ENCODE results near the gene STX10. TPM values are rescaled to one million over a fixed set of nuclear protein-coding genes. Genes with fewer than 3 reads are reported as not detected.

Gene STX10
- total RNA-seq, 4 donors from 2014 or later, result 71.9 to 110 (median 82.2) TPM

DNA sequence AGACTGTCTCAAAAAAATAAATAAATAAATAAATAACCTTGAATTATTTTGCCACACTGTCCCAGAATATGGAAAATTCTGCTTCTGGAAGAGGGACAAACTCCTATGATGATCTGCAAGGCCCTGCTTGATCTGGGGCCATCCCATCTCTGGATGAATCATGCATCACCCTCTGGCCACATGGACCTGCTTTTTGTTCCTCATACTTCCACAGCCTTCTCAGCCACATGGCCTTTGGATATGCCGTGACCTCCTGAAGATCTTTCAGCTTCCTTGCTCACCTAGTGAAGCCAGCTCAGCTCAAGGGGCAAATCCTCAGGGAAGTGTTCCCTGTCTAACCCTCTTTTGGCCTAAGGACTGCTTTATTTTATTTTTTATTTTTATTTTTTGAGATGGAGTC lies 10.4 kb upstream of the STX10 start:
- H3K36me3 ChIP-seq, result no peaks in the 10 kb centered on the region
- peaks cover 59% of the 10 kb centered on the region for H3K4me1 ChIP-seq

DNA sequence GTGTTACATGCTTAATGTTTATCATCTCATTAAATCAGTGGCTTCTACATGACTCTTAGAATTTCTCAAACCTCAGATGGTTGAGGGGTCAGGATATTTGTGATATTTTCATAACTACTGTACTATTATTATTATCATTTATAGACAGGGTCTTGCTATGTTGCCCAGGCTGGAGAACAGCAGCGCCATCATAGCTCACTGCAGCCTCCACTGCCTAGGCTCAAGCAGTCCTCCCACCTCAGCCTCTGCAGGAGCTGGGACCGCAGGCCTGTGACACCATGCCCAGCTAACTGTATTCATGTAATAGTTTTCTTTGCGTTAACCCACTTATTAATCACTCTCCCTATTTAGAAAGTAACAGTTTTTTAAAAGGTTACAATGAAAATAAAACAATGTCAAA lies 9.5 kb upstream of the STX10 start:
- Histone ChIP-seq H3K36me3 (no peaks in the 10 kb centered on the region), H3K4me1 (peaks cover 59% of the 10 kb centered on the region), H3K27ac (no peak overlapping the region), H3K9me3 (no peaks in the 10 kb centered on the region), H3K27me3 (no peaks in the 10 kb centered on the region), H3K4me3 (no peak overlapping the region)
- TF ChIP-seq EP300 (IDR thresholded peaks at IDR 0.05), result no peak
- TF ChIP-seq POLR2AphosphoS5 (IDR thresholded peaks at IDR 0.05), result no peak
- no peak for TF ChIP-seq POLR2A (IDR thresholded peaks at IDR 0.05)
- TF ChIP-seq, protein P1, sequence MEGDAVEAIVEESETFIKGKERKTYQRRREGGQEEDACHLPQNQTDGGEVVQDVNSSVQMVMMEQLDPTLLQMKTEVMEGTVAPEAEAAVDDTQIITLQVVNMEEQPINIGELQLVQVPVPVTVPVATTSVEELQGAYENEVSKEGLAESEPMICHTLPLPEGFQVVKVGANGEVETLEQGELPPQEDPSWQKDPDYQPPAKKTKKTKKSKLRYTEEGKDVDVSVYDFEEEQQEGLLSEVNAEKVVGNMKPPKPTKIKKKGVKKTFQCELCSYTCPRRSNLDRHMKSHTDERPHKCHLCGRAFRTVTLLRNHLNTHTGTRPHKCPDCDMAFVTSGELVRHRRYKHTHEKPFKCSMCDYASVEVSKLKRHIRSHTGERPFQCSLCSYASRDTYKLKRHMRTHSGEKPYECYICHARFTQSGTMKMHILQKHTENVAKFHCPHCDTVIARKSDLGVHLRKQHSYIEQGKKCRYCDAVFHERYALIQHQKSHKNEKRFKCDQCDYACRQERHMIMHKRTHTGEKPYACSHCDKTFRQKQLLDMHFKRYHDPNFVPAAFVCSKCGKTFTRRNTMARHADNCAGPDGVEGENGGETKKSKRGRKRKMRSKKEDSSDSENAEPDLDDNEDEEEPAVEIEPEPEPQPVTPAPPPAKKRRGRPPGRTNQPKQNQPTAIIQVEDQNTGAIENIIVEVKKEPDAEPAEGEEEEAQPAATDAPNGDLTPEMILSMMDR (IDR thresholded peaks at IDR 0.05), result no peak
- DNase-seq (ENCODE audit: low spot score in 2 of 2), result no peak
- WGBS, result 91% methylated on average over 3 of the region's 3 CpGs

More for the DNA sequence above, 10.4 kb upstream of the STX10 start:
- 55% methylated on average over 1 of the region's 1 CpG for WGBS
- DNase-seq (ENCODE audit: low spot score in 2 of 2), result no peak
- no peak overlapping the region for H3K4me3 ChIP-seq
- no peaks in the 10 kb centered on the region for H3K27me3 ChIP-seq
- H3K9me3 ChIP-seq, result no peaks in the 10 kb centered on the region
- no peak for TF ChIP-seq POLR2AphosphoS5 (IDR thresholded peaks at IDR 0.05)
- TF ChIP-seq, protein P1 (IDR thresholded peaks at IDR 0.05), result no peak
- TF ChIP-seq POLR2A (IDR thresholded peaks at IDR 0.05), result no peak
- no peak for TF ChIP-seq EP300 (IDR thresholded peaks at IDR 0.05)
- H3K27ac ChIP-seq, result peak overlapping the region; percentile 17

DNA sequence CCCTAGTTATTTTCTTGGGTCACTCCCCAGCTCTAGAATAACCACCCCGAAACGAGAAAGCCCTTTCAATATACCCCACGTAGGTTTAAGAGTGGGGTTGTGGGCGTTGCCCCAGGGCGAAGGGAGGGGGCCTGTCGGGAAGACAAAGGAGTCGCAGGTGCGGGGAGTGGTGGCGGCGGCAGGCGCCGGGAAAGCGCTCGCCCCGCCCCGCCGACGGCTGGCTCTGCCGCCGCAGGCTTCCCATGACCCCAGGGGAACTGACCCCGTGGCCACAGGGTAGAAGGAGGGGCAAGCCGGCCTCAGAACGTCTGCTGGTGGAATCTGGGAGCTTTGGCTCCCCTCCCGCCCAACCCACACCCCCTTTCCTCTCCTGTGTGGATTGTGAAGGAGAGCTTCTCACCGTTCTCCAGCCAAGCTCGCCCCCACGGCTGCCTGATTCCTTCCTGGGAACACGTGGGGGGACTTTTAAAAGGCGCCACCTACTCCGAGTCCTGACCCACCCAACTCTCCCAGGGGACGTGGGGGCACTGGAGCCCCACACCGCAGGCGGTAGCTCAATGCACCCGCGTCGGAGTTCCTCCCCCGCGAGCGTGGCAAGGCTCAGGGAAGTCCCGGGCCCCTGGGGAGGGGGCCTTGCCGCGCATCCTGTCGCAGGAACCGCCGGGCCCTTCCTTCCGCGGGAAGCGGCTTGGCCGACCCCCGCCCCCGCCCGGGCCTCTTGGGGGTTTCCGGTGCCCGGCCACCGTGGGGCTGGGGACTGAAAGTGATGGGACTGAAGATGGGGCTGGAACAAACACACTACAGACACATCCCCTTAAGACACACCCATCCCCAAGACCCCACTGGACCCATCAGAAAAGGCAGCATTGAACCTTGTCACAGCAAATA lies 5.5 kb upstream of the STX10 start:
- WGBS, result 11% methylated on average over 23 of the region's 55 CpGs
- TF ChIP-seq POLR2AphosphoS5 (IDR thresholded peaks at IDR 0.05) (peak in 1 of 3 donors; percentile 3), EP300 (IDR thresholded peaks at IDR 0.05) (no peak)
- H3K36me3 ChIP-seq, result no peaks in the 10 kb centered on the region
- no peaks in the 10 kb centered on the region for H3K9me3 ChIP-seq
- H3K4me3 ChIP-seq, result peak overlapping the region; percentile 79
- H3K4me1 ChIP-seq, result peaks cover 23% of the 10 kb centered on the region
- peak; percentile 89 to 90 for DNase-seq (ENCODE audit: low spot score in 2 of 2)
- H3K27me3 ChIP-seq, result no peaks in the 10 kb centered on the region
- H3K27ac ChIP-seq, result peak overlapping the region; percentile 97

DNA sequence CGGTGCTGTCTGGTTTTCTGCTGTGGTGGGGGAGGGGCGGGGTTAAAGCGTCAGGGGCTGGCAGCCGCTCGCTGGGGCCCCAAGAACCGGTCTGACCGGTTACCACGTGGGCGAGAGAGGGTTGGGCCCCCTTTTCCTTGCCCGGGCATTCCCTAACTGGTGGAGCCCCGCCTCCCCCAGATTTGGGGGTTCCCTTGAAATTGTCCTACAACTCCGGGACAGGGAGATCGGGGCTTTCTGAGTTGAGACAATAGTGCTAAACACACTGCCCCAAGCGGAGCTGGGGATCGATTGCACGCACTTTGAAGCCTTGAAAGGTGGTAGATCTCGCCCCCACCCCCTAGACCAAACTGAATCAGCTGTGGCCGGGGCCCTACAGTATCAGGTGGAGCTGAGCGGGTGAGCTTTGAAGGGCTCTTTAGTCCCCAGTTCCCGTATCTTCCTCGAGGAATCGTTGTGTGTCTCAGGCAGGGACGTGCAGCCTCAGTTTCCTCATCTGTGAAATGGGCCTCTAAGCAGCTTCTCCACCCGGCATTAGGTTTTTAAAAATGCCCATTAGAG lies 4.8 kb upstream of the STX10 start:
- peak in 1 of 2 donors; percentile 37 for TF ChIP-seq POLR2A (IDR thresholded peaks at IDR 0.05)
- no peak for TF ChIP-seq EP300 (IDR thresholded peaks at IDR 0.05)
- TF ChIP-seq, protein P1 (IDR thresholded peaks at IDR 0.05), result no peak
- TF ChIP-seq POLR2AphosphoS5 (IDR thresholded peaks at IDR 0.05), result peak in 1 of 3 donors; percentile 47
- H3K36me3 ChIP-seq, result no peaks in the 10 kb centered on the region
- H3K27ac ChIP-seq, result peak overlapping the region; percentile 97
- 3% methylated on average over 21 of the region's 24 CpGs for WGBS
- H3K4me1 ChIP-seq, result peaks cover 21% of the 10 kb centered on the region
- H3K9me3 ChIP-seq, result no peaks in the 10 kb centered on the region
- DNase-seq (ENCODE audit: low spot score in 2 of 2), result peak; percentile 92 to 93
- no peaks in the 10 kb centered on the region for H3K27me3 ChIP-seq
- peak overlapping the region; percentile 79 for H3K4me3 ChIP-seq

DNA sequence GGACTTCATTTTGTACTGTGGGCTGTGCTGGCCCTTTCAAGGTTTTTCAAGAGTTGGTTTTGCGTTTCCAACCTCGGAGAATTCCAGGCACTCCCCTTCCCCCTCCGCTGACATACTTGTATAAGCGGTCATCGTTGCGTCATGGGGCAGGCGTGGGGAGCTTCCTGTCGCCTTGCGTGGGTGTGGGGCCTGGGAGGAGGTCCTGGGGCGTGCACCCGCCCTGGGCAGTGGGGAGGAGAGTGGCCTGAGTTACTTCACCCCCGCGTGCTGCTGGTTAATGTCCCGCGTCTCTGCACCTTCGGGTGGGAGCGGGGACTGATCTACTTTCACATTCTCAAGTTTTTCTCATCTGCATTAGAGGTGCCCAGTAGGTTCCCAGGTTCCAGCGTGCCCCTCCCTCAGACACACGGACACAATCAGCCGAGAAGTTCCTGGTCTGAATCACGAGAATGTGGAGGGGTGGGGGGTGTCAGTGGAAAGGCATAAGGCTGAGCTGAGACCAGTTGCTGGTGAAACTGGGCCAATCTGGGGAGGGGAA lies 4.1 kb upstream of the STX10 start:
- Histone ChIP-seq H3K36me3 (no peaks in the 10 kb centered on the region), H3K4me3 (peak overlapping the region; percentile 79), H3K27ac (peak overlapping the region; percentile 97), H3K4me1 (peaks cover 26% of the 10 kb centered on the region), H3K9me3 (no peaks in the 10 kb centered on the region), H3K27me3 (no peaks in the 10 kb centered on the region)
- WGBS, result 1% methylated on average over 16 of the region's 21 CpGs
- peak; percentile 98 for DNase-seq (ENCODE audit: low spot score in 2 of 2)
- TF ChIP-seq POLR2AphosphoS5 (IDR thresholded peaks at IDR 0.05) (peak; percentile 56 to 92 (median 89)), EP300 (IDR thresholded peaks at IDR 0.05) (peak; percentile 62), POLR2A (IDR thresholded peaks at IDR 0.05) (peak; percentile 17 to 75)
- TF ChIP-seq, protein P1 (IDR thresholded peaks at IDR 0.05), result no peak
